ENCODE measurements around the gene TMBIM1.

GRCh38 chr2:218290316-218291261 lies 1.7 kb downstream of the TMBIM1 start:
- TF ChIP-seq CTCF (IDR thresholded peaks at IDR 0.05) (no peak), POLR2A (IDR thresholded peaks at IDR 0.05) (no peak)

Measured in thyroid gland (tissue), 4 donors.